ENCODE data around the gene HGS.

DNA sequence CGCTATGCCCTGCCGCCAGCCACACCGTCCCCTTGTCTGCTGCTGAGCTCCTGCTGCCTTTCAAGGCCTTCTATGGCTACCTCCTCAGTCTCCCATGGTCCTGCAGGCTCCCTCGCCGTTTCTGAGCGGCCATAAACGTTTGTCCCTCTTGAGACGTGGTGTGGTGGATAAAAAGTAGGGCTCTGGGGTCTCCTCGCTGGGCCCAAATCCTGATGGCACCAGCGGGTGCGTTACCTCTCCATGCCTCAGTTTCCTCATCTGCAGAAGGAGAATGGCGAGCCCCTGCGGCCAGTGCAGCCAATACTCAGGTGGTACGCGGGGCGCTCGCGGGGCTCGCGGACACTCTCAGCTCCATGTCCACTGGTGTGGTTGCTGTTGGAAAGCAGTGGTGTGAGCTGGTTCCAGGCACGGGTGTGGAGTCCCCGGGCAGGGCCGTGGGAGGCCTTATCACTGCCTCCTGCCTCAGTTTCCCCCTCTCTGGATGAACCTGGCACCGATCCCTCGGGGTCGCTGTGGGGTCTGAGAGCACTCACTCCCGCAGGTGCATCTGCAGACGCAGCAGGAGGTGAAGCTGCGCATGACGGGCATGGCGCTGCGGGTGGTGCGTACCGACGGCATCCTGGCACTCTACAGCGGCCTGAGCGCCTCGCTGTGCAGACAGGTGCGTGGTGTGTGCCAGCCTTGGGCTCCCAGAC, 30.7 kb downstream of the HGS start:
- TF ChIP-seq POLR2AphosphoS5 (IDR thresholded peaks at IDR 0.05; ENCODE audit: low read depth, low read length) (no peak), POLR2A (IDR thresholded peaks at IDR 0.05; ENCODE audit: low read depth, low read length) (no peak; the same call in 1 of the 2 replicates), SPI1 (IDR thresholded peaks at IDR 0.05; ENCODE audit: low read depth, low read length) (no peak)
